Kasumi-1 (cell line): ENCODE data around the gene CHST8.
"Not testable (repeated sequence)": the region's sequence is repeated elsewhere in the genome, so short reads cannot be mapped to it uniquely, and the experiment has no call there.

Experiments
- DNase-seq, 2 experiments: peaks; one replicate each; lab custom pipeline; 2025; lab: John Stamatoyannopoulos, UW

Gene CHST8

GRCh38 chr19:33812388-33813330 is 190.9 kb downstream of the CHST8 start:
- no peak for DNase-seq

DNA sequence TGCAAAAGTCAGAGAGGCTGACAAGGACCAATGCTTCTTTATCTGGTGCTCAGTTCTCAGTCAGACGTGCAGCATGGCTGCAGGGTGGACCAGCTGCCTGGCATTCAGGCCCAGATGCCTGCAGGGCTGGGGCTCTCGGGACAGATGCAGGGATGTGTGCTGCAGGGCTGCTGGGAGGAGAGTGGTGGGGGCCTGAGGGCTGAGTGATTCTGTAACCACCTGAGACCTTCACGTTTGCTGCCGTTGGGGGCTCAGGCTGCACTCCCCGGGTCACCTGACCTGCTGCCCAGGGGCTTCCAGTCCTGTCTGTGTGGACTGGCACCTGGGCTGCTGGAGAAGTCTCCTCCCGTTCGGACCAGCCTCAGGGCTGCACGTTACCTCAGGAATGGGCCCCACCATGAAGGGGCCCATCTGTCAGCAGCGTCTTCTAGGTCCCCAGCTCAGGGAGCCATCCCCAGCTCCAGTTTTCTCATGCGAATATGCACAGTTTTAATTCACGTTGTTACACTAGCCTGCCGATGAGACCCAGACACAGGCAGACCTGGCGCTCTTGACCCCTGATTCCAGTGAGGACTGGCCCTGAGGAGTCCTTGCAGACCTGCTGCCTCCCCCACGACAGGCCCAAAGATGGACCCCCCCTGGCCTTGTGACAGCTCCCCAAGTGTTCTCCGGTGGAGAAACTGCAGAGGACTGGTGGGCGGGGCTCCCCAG is 191.8 kb downstream of the CHST8 start:
- no peak for DNase-seq

GRCh38 chr19:33814181-33815165 is 192.7 kb downstream of the CHST8 start:
- no peak for DNase-seq

- DNase-seq: no peak
Observed at GRCh38 chr19:33815380-33816340, 193.9 kb downstream of the CHST8 start.

DNA sequence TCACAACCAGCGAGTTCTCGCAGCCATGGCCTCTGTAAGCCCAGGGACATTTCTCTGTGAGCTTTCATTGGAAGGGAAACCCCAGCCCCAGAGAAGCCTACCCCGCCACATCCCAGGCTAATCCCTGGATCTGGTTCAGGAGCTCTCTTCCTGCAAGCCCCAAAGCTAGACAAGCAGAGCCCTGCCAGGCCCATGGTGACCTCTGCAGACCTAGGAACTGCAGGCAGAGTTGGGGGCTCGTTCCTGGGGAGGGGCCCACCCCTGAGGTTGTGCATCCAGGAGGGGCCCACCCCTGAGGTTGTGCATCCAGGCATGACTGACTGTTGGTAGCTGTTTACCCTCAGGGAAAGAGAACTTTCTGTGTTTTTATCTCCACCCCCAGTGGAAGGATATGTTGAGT is 196.7 kb downstream of the CHST8 start:
- no peak for DNase-seq

DNA sequence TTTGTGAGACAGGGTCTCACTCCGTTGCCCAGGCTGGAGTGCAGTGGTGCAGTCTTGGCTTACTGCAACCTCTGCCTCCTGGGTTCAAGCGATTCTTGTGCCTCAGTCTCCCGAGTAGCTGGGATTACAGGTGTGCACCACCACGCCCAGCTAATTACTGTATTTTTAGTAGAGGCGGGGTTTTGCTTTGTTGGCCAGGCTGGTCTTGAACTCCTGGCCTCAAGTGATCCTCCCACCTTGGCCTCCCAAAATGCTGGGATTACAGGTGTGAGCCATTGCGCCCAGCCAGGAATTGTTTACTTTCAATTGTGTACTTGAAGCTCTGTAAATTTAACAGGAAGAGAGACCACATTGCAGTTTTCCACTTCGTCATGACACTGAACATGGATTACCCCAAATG is 197.3 kb downstream of the CHST8 start:
- not testable (repeated sequence) for DNase-seq

DNA sequence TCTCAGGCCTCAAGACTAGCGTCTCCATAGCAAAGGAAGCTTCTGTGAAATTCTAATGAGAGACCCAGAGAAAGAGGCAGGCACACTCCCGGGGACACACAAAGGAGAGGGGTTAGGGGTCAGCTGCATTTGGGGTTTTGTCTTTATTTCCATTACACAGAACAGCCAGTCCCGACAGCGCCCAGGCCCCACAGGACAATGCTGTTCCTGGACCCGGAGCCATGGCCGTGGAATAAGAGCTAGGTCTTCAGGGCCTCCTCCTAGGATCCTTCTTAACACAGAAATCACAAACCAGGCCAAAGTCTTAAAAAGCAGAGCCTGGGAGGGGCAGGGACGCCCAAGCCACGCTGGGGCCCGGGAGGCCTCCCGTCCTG is 197.7 kb downstream of the CHST8 start:
- DNase-seq: no peak

GRCh38 chr19:33819880-33820781 is 198.4 kb downstream of the CHST8 start:
- DNase-seq: peak; percentile 81 to 89

DNA sequence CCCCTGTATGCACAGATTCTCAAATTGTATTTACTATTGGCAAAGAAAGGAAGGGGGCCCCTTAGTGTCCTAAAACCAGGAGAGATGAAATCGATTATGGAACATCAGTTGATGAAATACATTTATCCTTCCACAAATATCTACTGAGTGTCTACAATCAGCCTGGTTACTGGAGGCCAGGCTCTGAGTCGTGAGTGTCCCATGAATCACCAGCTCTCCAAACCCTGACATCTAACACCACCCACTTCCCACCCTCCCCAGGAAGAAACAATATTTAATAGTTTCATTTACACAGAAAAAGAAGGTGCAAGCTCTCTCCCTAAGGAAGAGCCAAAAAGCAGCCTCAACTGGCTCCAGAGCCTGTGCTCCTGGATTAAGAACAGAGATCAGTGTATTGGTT is 200.1 kb downstream of the CHST8 start:
- no peak for DNase-seq
